MM.1S (cell line): ENCODE measurements around the gene IL10.

Experiments
- CTCF ChIP-seq: fragments of 300-600 bp; sonication (generic); IDR thresholded peaks from 2 replicates; pipeline ENCODE4 v1.5.1; 2016; ENCODE audit warnings: antibody characterized with exemption, low read length, mixed read lengths
- EZH2phosphoT487 ChIP-seq: fragments of 300-600 bp; sonication (generic); IDR thresholded peaks from 2 replicates; pipeline ENCODE4 v1.6.1; 2018; ENCODE audit warnings: antibody characterized with exemption, low read length

GRCh38 chr1:206800411-206800810, 28.1 kb upstream of the IL10 start:
- TF ChIP-seq CTCF, result no peak
- no peak for TF ChIP-seq EZH2phosphoT487
